DND-41 (cell line): Measurements from ENCODE around the gene OPRD1.

Experiments
- CTCF ChIP-seq: IDR thresholded peaks from 2 replicates; pipeline ENCODE4 v1.5.1; 2012; ENCODE audit warnings: borderline replicate concordance, low read length, moderate library complexity, mild to moderate bottlenecking; ENCODE audit not compliant: poor library complexity, severe bottlenecking; ENCODE audit errors: extremely low read depth
- EZH2 ChIP-seq: IDR thresholded peaks from 3 replicates; pipeline ENCODE4 v1.6.1; 2012; ENCODE audit warnings: borderline replicate concordance, low read depth, mild to moderate bottlenecking, moderate library complexity, low read length, inconsistent platforms; ENCODE audit not compliant: severe bottlenecking

DNA sequence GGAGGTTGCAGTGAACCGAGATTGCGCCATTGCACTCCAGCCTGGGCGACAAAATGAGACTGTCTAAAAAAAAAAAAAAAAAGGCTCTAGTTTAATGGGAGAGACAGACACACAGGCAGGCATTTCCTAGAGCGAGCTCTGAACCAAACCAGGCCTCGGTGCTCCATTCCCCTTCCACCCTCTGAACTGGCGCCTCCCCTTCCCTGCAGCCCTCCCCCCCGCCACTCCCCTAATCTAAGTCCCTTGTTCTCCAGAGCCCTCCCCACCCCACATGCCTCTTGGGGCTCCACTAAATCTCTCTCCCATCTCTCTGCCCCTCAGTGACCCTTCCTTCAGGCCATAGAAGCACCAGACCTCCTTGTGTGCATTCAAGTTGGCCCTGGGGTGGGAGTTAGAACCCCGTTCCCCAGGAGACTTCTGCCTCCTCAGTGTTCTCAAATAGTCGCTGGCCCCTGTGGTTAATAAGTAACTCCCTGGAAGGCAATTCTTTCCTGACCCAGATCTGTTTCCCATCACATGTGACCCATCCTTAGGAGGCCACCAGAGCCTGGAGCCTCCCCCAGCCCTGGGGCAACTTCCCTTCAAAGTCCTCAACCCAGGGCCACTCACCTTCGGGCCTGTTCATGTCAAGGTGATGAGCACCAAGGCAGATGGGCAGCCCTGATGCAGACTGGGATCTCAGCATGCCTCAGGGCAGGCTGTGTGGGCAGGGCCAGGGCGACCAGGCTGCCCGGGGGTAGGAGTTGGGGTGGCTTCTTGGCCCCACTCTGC lies 59.8 kb downstream of the OPRD1 start:
- TF ChIP-seq CTCF (no peak), EZH2 (no peak)
